Psoas muscle (tissue), 8 donors: ENCODE measurements around the gene RNH1. TPM values are rescaled to one million over a fixed set of nuclear protein-coding genes. Genes with fewer than 3 reads are reported as not detected.

Experiments
- ATAC-seq, 4 donors: fragments of 200-7000 bp; cut with Tn5 transposase; one replicate each; pipeline ENCODE4 v1.9.1; 2020; ENCODE audit warnings: moderate library complexity in 3 of 4, mild to moderate bottlenecking in 2 of 4
- DNase-seq, 2 donors: peaks; one replicate each; pipeline ENCODE4 v3.0.0-alpha.2; 2020
- H3K27ac ChIP-seq: fragments of 200-600 bp; one replicate; pipeline ENCODE4 v1.8.0; 2022
- H3K27me3 ChIP-seq, 3 donors: fragments of 200-600 bp in 1 of 3; one replicate each; pipeline versions ENCODE4 v1.6.1 to v1.8.0; 2013 to 2022; ENCODE audit warnings: low read length in 2 of 3, mild to moderate bottlenecking in 2 of 3, moderate library complexity in 1 of 3; ENCODE audit not compliant: insufficient read depth in 3 of 3
- H3K36me3 ChIP-seq, 2 donors: fragments of 200-600 bp in 1 of 2; one replicate each; pipeline versions ENCODE4 v1.6.1 to v1.8.0; 2013 to 2022; ENCODE audit warnings: low read depth in 1 of 2, mild to moderate bottlenecking in 1 of 2, moderate library complexity in 1 of 2; ENCODE audit not compliant: insufficient read depth in 1 of 2
- H3K4me1 ChIP-seq: fragments of 200-600 bp; one replicate; pipeline ENCODE4 v1.8.0; 2022
- H3K4me3 ChIP-seq: fragments of 200-600 bp; one replicate; pipeline ENCODE4 v1.8.0; 2022; ENCODE audit warnings: mild to moderate bottlenecking
- H3K9me3 ChIP-seq: fragments of 200-600 bp; one replicate; pipeline ENCODE4 v1.8.0; 2022
- WGBS, 3 donors: extraction: QIAGEN DNeasy Blood & Tissue Kit; methylation state at CpG; one replicate each; pipeline versions ENCODE4 v1.1.6 to v1.1.7; 2013; 5-methylcytosine and 5-hydroxymethylcytosine counted together
- intact Hi-C, 2 donors: fragments of 100-400 bp; cut with DNase I; formaldehyde crosslinking; loops; one replicate each; pipeline versions ENCODE4 v1.11.0 to v1.14.2; 2022
- polyA plus RNA-seq, 3 donors: library from polyadenylated mRNA; stranded (reverse); fragments of 200-250 nt; gene quantifications; one replicate each; pipeline ENCODE4 v1.2.3, GENCODE V29; 2013
- total RNA-seq, 4 donors: library from RNA; stranded (reverse); fragmentation: NEBNext Ultra II Directional in 2 of 4; extraction: Animal tissue kit (Norgen Biotek cat#: 25700) in 2 of 4; gene quantifications; one replicate each; pipeline versions ENCODE4 v1.2.1 to v1.2.4, GENCODE V29; 2021 to 2023
- TF ChIP-seq, protein P1 (sequence below): fragments of 200-600 bp; IDR thresholded peaks from one replicate; pipeline ENCODE4 v1.8.0; 2022; ENCODE audit warnings: antibody characterized with exemption
- donor health status: healthy with polysubstance abuse.
- donor health status: DM: no; HTN: no; CAD: no; lungs with moderate emphysema.
- donor health status: Bipolar disorder and iron deficiency.
- donor health status: healthy.
- donor health status: DM: yes; HTN: yes; CAD: no.
- donor health status: DM: no; HTN: no; CAD: no.
- donor health status: DM: no; HTN: no; CAD: no.
- donor health status: DM: yes; HTN: yes; CAD: no.

RNH1 gene
- total and polyA plus RNA-seq, 7 donors = 103 to 181 (median 106) TPM

- DNase-seq = peak in 1 of 2 donors; percentile 53
- Histone ChIP-seq H3K27me3 (peaks cover 0 to 11% (median 0%) of the 10 kb centered on the region in 3 donors), H3K36me3 (peaks cover 0 to 29% of the 10 kb centered on the region in 2 donors), H3K27ac (no peak overlapping the region), H3K9me3 (no peaks in the 10 kb centered on the region), H3K4me1 (peaks cover 42% of the 10 kb centered on the region), H3K4me3 (no peak overlapping the region)
- 87 to 93% (median 87%) methylated on average over 30 to 33 of the region's 33 CpGs for WGBS, 3 donors
- TF ChIP-seq, protein P1, sequence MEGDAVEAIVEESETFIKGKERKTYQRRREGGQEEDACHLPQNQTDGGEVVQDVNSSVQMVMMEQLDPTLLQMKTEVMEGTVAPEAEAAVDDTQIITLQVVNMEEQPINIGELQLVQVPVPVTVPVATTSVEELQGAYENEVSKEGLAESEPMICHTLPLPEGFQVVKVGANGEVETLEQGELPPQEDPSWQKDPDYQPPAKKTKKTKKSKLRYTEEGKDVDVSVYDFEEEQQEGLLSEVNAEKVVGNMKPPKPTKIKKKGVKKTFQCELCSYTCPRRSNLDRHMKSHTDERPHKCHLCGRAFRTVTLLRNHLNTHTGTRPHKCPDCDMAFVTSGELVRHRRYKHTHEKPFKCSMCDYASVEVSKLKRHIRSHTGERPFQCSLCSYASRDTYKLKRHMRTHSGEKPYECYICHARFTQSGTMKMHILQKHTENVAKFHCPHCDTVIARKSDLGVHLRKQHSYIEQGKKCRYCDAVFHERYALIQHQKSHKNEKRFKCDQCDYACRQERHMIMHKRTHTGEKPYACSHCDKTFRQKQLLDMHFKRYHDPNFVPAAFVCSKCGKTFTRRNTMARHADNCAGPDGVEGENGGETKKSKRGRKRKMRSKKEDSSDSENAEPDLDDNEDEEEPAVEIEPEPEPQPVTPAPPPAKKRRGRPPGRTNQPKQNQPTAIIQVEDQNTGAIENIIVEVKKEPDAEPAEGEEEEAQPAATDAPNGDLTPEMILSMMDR = no peak
- intact Hi-C loops = no loop called here
- no peak for ATAC-seq
Observed at GRCh38 chr11:532986-533585, 26.0 kb upstream of the RNH1 start.

- DNase-seq = peak in 1 of 2 donors; percentile 52
- TF ChIP-seq, protein P1 = no peak
- Histone ChIP-seq H3K4me3 (no peak overlapping the region), H3K36me3 (peaks cover 0 to 29% of the 10 kb centered on the region in 2 donors), H3K27me3 (peaks cover 0 to 7% (median 0%) of the 10 kb centered on the region in 3 donors), H3K4me1 (peaks cover 40% of the 10 kb centered on the region), H3K9me3 (no peaks in the 10 kb centered on the region), H3K27ac (no peak overlapping the region)
- ATAC-seq = no peak
- 74 to 84% (median 82%) methylated on average over 22 to 23 of the region's 23 CpGs for WGBS, 3 donors
- intact Hi-C loops = no loop called here
Observed at GRCh38 chr11:532527-532985, 25.5 kb upstream of the RNH1 start.

DNA sequence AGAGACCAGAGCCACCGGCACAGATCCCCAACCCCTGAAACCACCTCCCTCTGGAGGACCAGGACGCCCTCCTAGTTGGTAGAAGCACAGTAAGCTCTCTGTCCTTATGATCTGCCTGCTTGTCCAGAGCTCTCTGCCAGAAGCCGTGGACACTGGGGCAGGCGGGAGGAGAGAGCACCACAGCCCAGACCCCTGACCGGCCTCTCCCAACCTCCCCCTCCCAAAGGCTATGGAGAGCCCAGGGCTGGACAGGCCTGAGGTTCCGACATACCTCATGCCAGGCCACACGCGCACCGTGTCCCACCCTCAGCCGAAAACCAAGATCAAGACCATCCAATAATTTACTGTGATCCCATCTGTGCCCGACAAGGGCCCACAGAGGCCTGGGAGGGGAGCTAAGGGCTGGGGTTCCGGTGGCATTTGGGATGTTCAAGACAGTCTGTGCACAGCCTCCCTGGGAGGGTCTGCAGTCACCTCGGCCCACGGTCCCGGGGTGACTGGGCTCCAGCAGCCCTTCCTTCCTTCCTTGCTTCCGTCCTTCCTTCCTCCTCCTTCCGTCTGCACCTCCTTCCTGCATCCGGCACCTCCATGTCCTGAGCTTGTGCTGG is 25.0 kb upstream of the RNH1 start:
- Histone ChIP-seq H3K36me3 (peaks cover 0 to 29% of the 10 kb centered on the region in 2 donors), H3K27ac (no peak overlapping the region), H3K9me3 (no peaks in the 10 kb centered on the region), H3K4me1 (peaks cover 35% of the 10 kb centered on the region), H3K27me3 (peaks cover 0 to 1% (median 0%) of the 10 kb centered on the region in 3 donors), H3K4me3 (no peak overlapping the region)
- intact Hi-C loops = no loop called here
- no peak for ATAC-seq
- DNase-seq = peak in 1 of 2 donors; percentile 44
- TF ChIP-seq, protein P1 = no peak
- WGBS, 3 donors = 78 to 81% (median 80%) methylated on average over 18 of the region's 18 CpGs

GRCh38 chr11:530960-531831 is 24.2 kb upstream of the RNH1 start:
- intact Hi-C loops = no loop called here
- Histone ChIP-seq H3K27ac (no peak overlapping the region), H3K4me1 (peaks cover 32% of the 10 kb centered on the region), H3K27me3 (no peaks in the 10 kb centered on the region), H3K36me3 (peaks cover 0 to 29% of the 10 kb centered on the region in 2 donors), H3K9me3 (no peaks in the 10 kb centered on the region), H3K4me3 (no peak overlapping the region)
- TF ChIP-seq, protein P1 = no peak
- DNase-seq = no peak
- ATAC-seq = no peak
- 83 to 88% (median 86%) methylated on average over 23 to 28 of the region's 28 CpGs for WGBS, 3 donors
